Uterus (tissue), 2 donors: ENCODE data around the gene GJA10.

Source experiments
- POLR2A ChIP-seq, 2 donors: fragments of 450-650 bp; IDR thresholded peaks; one replicate each; pipeline ENCODE4 v1.6.1; 2016; ENCODE audit warnings: antibody characterized with exemption in 2 of 2, mild to moderate bottlenecking in 1 of 2, moderate library complexity in 1 of 2
- TF ChIP-seq, protein P1 (sequence below), 4 experiments: fragments of 200-600 bp in 2 of 4; fragments of 450-650 bp in 2 of 4; sonication (generic) in 2 of 4; IDR thresholded peaks; one replicate each; pipeline ENCODE4 v1.5.1; 2016 to 2019; ENCODE audit warnings: antibody characterized with exemption in 4 of 4, mild to moderate bottlenecking in 2 of 4, moderate library complexity in 1 of 4

DNA sequence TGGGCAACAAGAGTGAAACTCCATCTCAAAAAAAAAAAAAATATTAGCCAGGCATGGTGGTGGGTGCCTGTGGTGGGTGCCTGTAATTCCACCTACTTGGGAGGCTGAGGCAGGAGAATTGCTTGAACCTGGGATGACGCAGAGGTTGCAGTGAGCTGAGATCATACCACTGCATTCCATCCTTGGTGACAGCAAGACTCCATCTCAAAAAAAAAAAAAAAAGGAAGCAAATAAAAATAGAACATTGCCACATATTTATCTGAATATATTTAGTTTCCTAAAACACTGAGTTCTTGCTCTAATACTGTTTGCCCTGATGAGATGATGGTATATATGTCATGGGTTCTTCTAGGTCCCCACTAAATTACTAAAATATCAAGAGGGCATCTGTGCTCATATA lies 36.2 kb upstream of the GJA10 start:
- TF ChIP-seq, protein P1, sequence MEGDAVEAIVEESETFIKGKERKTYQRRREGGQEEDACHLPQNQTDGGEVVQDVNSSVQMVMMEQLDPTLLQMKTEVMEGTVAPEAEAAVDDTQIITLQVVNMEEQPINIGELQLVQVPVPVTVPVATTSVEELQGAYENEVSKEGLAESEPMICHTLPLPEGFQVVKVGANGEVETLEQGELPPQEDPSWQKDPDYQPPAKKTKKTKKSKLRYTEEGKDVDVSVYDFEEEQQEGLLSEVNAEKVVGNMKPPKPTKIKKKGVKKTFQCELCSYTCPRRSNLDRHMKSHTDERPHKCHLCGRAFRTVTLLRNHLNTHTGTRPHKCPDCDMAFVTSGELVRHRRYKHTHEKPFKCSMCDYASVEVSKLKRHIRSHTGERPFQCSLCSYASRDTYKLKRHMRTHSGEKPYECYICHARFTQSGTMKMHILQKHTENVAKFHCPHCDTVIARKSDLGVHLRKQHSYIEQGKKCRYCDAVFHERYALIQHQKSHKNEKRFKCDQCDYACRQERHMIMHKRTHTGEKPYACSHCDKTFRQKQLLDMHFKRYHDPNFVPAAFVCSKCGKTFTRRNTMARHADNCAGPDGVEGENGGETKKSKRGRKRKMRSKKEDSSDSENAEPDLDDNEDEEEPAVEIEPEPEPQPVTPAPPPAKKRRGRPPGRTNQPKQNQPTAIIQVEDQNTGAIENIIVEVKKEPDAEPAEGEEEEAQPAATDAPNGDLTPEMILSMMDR (IDR thresholded peaks at IDR 0.05): no peak
- no peak for TF ChIP-seq POLR2A (IDR thresholded peaks at IDR 0.05)
